Astrocyte of the hippocampus (primary cell): Measurements from ENCODE around the gene SRGAP3.

Source experiments
- DNase-seq: peaks from one replicate; pipeline ENCODE4 v3.0.0; 2011; ENCODE audit warnings: low read depth, low spot score

Gene SRGAP3

GRCh38 chr3:9115336-9115735 lies 134.1 kb downstream of the SRGAP3 start:
- no peak for DNase-seq

- DNase-seq, result no peak
Observed at GRCh38 chr3:9113040-9113439, 136.4 kb downstream of the SRGAP3 start.

- DNase-seq, result peak; percentile 70
Observed at GRCh38 chr3:9111866-9112265, 137.6 kb downstream of the SRGAP3 start.

- DNase-seq, result no peak
Observed at GRCh38 chr3:9111417-9111816, 138.0 kb downstream of the SRGAP3 start.

GRCh38 chr3:9110802-9111201 lies 138.6 kb downstream of the SRGAP3 start:
- no peak for DNase-seq

GRCh38 chr3:9110316-9110715 lies 139.1 kb downstream of the SRGAP3 start:
- DNase-seq, result no peak

GRCh38 chr3:9109568-9109914 lies 139.9 kb downstream of the SRGAP3 start:
- DNase-seq, result no peak

- DNase-seq, result no peak
Observed at GRCh38 chr3:9108876-9109567, 140.4 kb downstream of the SRGAP3 start.

GRCh38 chr3:9107738-9108137 lies 141.7 kb downstream of the SRGAP3 start:
- no peak for DNase-seq

GRCh38 chr3:9105421-9105820 lies 144.0 kb downstream of the SRGAP3 start:
- peak; percentile 56 for DNase-seq

GRCh38 chr3:9104121-9104520 lies 145.3 kb downstream of the SRGAP3 start:
- DNase-seq, result no peak

GRCh38 chr3:9102240-9102981 lies 147.0 kb downstream of the SRGAP3 start:
- DNase-seq, result peak; percentile 60

- no peak for DNase-seq
Observed at GRCh38 chr3:9101286-9101685, 148.2 kb downstream of the SRGAP3 start.

- no peak for DNase-seq
Observed at GRCh38 chr3:9100513-9100894, 148.9 kb downstream of the SRGAP3 start.

GRCh38 chr3:9099702-9100512 lies 149.5 kb downstream of the SRGAP3 start:
- no peak for DNase-seq

GRCh38 chr3:9098716-9099675 lies 150.4 kb downstream of the SRGAP3 start:
- DNase-seq, result peak; percentile 66

GRCh38 chr3:9097495-9097894 lies 152.0 kb downstream of the SRGAP3 start:
- DNase-seq, result no peak

- peak; percentile 37 for DNase-seq
Observed at GRCh38 chr3:9091486-9092235, 157.8 kb downstream of the SRGAP3 start.

GRCh38 chr3:9088441-9089353 lies 160.7 kb downstream of the SRGAP3 start:
- DNase-seq, result peak; percentile 83
